Nephron progenitor cell (in vitro differentiated cells): ENCODE data around the gene PLA2G4B.

Source experiments
- DNase-seq: peaks from one replicate; pipeline ENCODE4 v3.0.0; 2021
- H3K27ac Mint-ChIP-seq: 2 replicates; pipeline ENCODE4 v1.8.0; 2021; ENCODE audit warnings: mild to moderate bottlenecking, moderate library complexity, mixed read lengths
- H3K27me3 Mint-ChIP-seq: 2 replicates; pipeline ENCODE4 v1.8.0; 2021; ENCODE audit warnings: mild to moderate bottlenecking, low read depth, mixed read lengths; ENCODE audit not compliant: poor library complexity
- H3K36me3 Mint-ChIP-seq: 2 replicates; pipeline ENCODE4 v1.8.0; 2021; ENCODE audit warnings: low read depth, mixed read lengths
- H3K4me1 Mint-ChIP-seq: 2 replicates; pipeline ENCODE4 v1.8.0; 2021; ENCODE audit warnings: mixed read lengths
- H3K4me3 Mint-ChIP-seq: 2 replicates; pipeline ENCODE4 v1.8.0; 2021; ENCODE audit warnings: mild to moderate bottlenecking, moderate library complexity, mixed read lengths
- H3K9me3 Mint-ChIP-seq: 2 replicates; pipeline ENCODE4 v1.8.0; 2021; ENCODE audit warnings: mild to moderate bottlenecking, moderate library complexity, mixed read lengths
- TF ChIP-seq, protein P1 (sequence below): fragments of 200-600 bp; sonication (generic); IDR thresholded peaks from 2 replicates; pipeline ENCODE4 v1.5.0; 2021; ENCODE audit warnings: antibody characterized with exemption

PLA2G4B gene

DNA sequence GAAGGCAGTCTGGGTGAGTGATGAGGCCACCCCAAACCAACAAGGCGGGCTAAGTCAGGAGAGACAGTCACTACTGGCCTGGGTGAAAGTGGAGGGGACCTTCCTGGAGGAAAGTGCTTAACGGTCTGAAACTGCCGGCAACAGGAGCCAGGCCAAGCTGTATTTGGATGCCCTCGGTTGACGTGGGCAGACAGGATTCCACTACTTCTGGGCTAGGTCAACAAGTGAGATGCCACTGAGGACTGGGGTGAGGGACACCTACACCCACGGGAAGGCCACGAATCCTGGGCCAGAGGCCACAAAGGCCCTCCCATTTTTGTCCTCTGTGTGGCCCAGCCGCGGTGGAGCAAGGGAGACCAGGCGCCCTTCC is 42.9 kb downstream of the PLA2G4B start:
- Mint-ChIP-seq H3K27ac (no peak overlapping the region), H3K4me1 (peaks cover 26% of the 10 kb centered on the region), H3K9me3 (no peaks in the 10 kb centered on the region), H3K4me3 (peak overlapping the region; percentile 61), H3K27me3 (peaks cover 50% of the 10 kb centered on the region), H3K36me3 (no peaks in the 10 kb centered on the region)
- no peak for DNase-seq
- TF ChIP-seq, protein P1, sequence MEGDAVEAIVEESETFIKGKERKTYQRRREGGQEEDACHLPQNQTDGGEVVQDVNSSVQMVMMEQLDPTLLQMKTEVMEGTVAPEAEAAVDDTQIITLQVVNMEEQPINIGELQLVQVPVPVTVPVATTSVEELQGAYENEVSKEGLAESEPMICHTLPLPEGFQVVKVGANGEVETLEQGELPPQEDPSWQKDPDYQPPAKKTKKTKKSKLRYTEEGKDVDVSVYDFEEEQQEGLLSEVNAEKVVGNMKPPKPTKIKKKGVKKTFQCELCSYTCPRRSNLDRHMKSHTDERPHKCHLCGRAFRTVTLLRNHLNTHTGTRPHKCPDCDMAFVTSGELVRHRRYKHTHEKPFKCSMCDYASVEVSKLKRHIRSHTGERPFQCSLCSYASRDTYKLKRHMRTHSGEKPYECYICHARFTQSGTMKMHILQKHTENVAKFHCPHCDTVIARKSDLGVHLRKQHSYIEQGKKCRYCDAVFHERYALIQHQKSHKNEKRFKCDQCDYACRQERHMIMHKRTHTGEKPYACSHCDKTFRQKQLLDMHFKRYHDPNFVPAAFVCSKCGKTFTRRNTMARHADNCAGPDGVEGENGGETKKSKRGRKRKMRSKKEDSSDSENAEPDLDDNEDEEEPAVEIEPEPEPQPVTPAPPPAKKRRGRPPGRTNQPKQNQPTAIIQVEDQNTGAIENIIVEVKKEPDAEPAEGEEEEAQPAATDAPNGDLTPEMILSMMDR, result no peak

DNA sequence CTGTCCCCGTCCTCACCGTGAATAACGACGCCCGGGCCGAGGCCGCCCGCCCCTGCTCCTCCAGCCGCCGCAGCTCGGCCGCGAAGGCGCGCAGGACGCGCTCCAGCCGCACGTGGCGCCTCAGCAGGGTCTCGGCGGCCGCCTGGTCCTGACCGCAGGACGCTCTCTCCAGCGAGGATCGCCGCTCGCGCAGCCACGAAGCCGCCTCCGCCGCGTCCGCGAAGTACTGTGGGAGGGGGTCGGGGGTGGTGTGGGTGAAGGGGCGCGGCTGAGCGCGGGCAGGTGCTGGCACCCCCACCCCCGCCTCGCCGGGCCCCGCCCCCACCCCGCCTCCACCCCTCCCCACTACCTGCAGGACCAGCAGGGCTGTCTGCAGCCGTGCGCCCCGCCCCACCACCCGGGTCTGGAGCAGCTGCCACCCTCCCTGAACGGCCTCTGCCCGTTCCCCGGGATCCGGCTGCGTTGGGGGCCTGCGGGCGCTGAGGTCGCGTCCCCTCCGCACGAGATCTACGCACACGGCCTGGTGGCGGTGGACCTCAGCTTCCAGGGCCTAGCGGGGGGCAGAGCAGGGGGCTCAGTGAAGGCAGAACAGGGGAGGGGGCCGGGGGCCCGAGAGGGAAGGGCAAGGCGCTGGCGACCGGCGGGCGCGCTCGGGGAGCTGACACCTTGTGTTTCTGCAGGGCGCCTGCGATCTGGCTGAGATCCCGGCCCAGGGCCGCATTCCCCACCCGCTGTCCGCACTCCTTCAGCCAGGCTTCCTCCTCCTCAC is 43.5 kb downstream of the PLA2G4B start:
- peaks cover 26% of the 10 kb centered on the region for H3K4me1 Mint-ChIP-seq
- peak; percentile 54 for DNase-seq
- no peaks in the 10 kb centered on the region for H3K36me3 Mint-ChIP-seq
- H3K9me3 Mint-ChIP-seq, result no peaks in the 10 kb centered on the region
- TF ChIP-seq, protein P1, result no peak
- H3K27me3 Mint-ChIP-seq, result peaks cover 50% of the 10 kb centered on the region
- no peak overlapping the region for H3K27ac Mint-ChIP-seq
- peak overlapping the region; percentile 34 for H3K4me3 Mint-ChIP-seq

DNA sequence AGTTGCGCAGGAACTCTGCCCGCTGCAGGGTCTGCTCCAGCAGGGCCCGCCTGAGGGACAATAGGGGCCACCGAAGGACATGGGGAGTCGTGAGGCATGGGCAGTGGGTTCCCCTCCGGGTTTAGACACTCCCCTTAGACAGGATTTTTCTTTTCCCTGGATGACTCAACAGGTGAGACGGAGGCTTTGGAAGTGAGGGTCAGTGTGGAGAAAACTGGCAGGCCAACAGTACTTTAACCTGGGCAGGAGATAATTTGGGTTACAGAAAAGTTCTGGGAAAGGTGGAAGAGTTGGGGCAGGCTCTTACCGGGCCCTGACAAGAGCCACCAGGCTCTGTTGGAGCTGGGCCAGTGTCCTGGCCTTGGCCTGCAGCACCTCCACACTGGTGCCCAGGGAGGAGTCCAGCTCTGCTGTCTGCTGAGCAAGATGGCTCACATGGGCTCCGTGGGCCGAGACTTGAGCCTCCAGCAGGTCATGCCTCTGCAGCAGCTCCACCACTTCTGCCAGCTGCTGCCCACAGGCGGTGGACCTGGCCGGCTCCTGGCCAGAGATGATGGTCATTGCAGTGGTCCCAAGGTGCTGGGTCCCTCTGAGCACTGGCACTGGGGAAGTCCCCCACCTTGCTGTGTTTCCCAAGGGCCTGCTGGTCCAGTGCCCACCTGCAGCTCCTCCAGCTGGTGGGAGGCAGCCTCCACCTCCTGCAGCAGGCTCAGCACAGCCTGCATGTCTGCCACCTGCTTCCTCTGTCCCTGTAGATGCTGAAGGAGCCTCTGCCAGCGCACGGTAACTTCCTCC is 44.2 kb downstream of the PLA2G4B start:
- no peaks in the 10 kb centered on the region for H3K9me3 Mint-ChIP-seq
- no peak for DNase-seq
- H3K4me3 Mint-ChIP-seq, result peak overlapping the region; percentile 34
- H3K27ac Mint-ChIP-seq, result no peak overlapping the region
- H3K36me3 Mint-ChIP-seq, result no peaks in the 10 kb centered on the region
- H3K27me3 Mint-ChIP-seq, result peaks cover 50% of the 10 kb centered on the region
- peaks cover 30% of the 10 kb centered on the region for H3K4me1 Mint-ChIP-seq
- TF ChIP-seq, protein P1, result no peak

DNA sequence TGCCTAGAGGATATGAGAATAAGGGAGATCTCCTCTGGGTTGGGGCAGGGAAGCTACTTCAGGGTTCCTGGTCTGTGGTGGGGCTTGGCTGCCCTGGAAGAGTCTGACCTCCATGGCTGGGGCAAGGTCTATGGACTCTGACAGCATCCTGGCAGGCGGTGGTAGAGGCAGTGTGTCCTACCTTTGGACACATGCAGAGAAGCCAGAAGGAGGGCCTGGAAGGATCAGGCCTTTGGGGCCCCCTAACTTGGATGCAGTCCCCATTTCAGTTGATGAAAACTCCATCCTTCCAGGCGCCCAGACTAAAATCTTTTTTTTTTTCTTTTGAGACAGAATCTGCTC is 44.8 kb downstream of the PLA2G4B start:
- peaks cover 26% of the 10 kb centered on the region for H3K4me1 Mint-ChIP-seq
- H3K4me3 Mint-ChIP-seq, result no peak overlapping the region
- no peaks in the 10 kb centered on the region for H3K36me3 Mint-ChIP-seq
- no peak for DNase-seq
- peaks cover 47% of the 10 kb centered on the region for H3K27me3 Mint-ChIP-seq
- no peaks in the 10 kb centered on the region for H3K9me3 Mint-ChIP-seq
- no peak overlapping the region for H3K27ac Mint-ChIP-seq
- TF ChIP-seq, protein P1, result no peak

DNA sequence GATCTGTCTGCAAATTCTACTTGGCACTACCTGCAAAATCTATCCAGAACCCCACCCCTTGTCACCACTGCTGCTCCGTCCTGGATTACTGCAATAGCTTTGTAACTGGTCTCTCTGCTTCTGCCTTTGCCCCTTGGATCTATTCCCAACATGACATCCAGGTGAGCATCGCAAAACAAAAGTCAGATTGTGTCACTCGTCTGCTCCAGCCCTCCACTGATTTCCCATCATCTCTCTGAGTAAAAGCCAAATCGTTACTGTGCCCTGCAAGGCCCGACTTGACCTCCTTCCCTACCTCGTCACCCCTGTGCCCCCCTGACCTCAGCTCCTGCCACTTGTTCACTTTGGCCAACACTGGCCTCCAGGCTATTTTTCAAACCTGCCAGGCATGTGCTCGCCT is 45.8 kb downstream of the PLA2G4B start:
- peaks cover 47% of the 10 kb centered on the region for H3K27me3 Mint-ChIP-seq
- TF ChIP-seq, protein P1, result no peak
- H3K4me3 Mint-ChIP-seq, result no peak overlapping the region
- no peak for DNase-seq
- no peaks in the 10 kb centered on the region for H3K9me3 Mint-ChIP-seq
- H3K4me1 Mint-ChIP-seq, result peaks cover 26% of the 10 kb centered on the region
- H3K36me3 Mint-ChIP-seq, result no peaks in the 10 kb centered on the region
- H3K27ac Mint-ChIP-seq, result no peak overlapping the region
